HepG2 (cell line): ENCODE results near the gene RANBP3. TPM values are rescaled to one million over a fixed set of nuclear protein-coding genes. Genes with fewer than 3 reads are reported as not detected.

Experiments used
- ARID4A ChIP-seq: sonication (generic); formaldehyde crosslinking; IDR thresholded peaks from 2 replicates; pipeline ENCODE4 v1.5.0; 2020; ENCODE audit warnings: mild to moderate bottlenecking, missing genetic modification reagents, borderline replicate concordance
- KLF12 ChIP-seq: sonication (generic); formaldehyde crosslinking; IDR thresholded peaks from 2 replicates; pipeline ENCODE4 v1.4.0; 2020; ENCODE audit warnings: missing genetic modification reagents, borderline replicate concordance
- SKIL ChIP-seq: sonication (generic); formaldehyde crosslinking; IDR thresholded peaks from 2 replicates; pipeline ENCODE4 v1.8.0; 2022; ENCODE audit warnings: missing genetic modification reagents, mild to moderate bottlenecking, moderate library complexity, borderline replicate concordance
- STAG1 ChIP-seq: sonication (generic); formaldehyde crosslinking; IDR thresholded peaks from 2 replicates; pipeline ENCODE4 v1.4.0; 2020; ENCODE audit warnings: missing genetic modification reagents
- TFAP4 ChIP-seq: sonication (generic); IDR thresholded peaks from 2 replicates; pipeline ENCODE4 v1.6.1; 2016; ENCODE audit warnings: low read depth, borderline replicate concordance
- ZBTB25 ChIP-seq: IDR thresholded peaks from 2 replicates; pipeline ENCODE4 v1.6.1; 2018; ENCODE audit warnings: missing genetic modification reagents
- ZNF180 ChIP-seq: sonication (generic); formaldehyde crosslinking; IDR thresholded peaks from 2 replicates; pipeline ENCODE4 v1.4.0; 2020; ENCODE audit warnings: low read depth, missing genetic modification reagents, borderline replicate concordance
- ZNF275 ChIP-seq: sonication (generic); formaldehyde crosslinking; IDR thresholded peaks from 2 replicates; pipeline ENCODE4 v1.8.0; 2022; ENCODE audit warnings: missing genetic modification reagents, mild to moderate bottlenecking, inconsistent platforms, borderline replicate concordance
- ZNF414 ChIP-seq: sonication (generic); formaldehyde crosslinking; IDR thresholded peaks from 2 replicates; pipeline ENCODE4 v1.5.0; 2020; ENCODE audit warnings: missing genetic modification reagents
- ZNF619 ChIP-seq: sonication (generic); formaldehyde crosslinking; IDR thresholded peaks from 2 replicates; pipeline ENCODE4 v1.4.0; 2020; ENCODE audit warnings: mild to moderate bottlenecking, missing genetic modification reagents
- ZXDC ChIP-seq: sonication (generic); formaldehyde crosslinking; IDR thresholded peaks from 2 replicates; pipeline ENCODE4 v1.5.0; 2020; ENCODE audit warnings: mild to moderate bottlenecking, missing genetic modification reagents
- polyA plus RNA-seq, 8 experiments: library from polyadenylated mRNA; depleted of rRNA in 3 of 8; stranded (reverse) in 7 of 8; unstranded in 1 of 8; fragments of >200 nt; fragmentation: Illumina TruSeq in 4 of 8; extraction: Trizol in 4 of 8; gene quantifications; 2 replicates each; pipeline versions ENCODE4 v1.2.1 to v1.2.3, GENCODE V29; 2011 to 2016; ENCODE audit warnings: low read depth in 4 of 8, missing spikeins in 1 of 8, mixed read lengths in 1 of 8; ENCODE audit not compliant: insufficient read depth in 1 of 8
- total RNA-seq, 5 experiments: library from RNA; depleted of rRNA; stranded (reverse); fragments of >200 nt; fragmentation: Illumina TruSeq; extraction: Trizol; gene quantifications; 2 replicates each; pipeline ENCODE4 v1.2.3, GENCODE V29; 2016; ENCODE audit warnings: low read depth in 1 of 5

RANBP3 gene
- total and polyA plus RNA-seq, 2 of the 13 experiments (the other 11 are each of a cell fraction or from before 2014, with no cell fraction given) = 39.5 to 149 TPM

- TF ChIP-seq ZNF414 (0 out of 2 replicates have a peak, but pooled peaks have one; percentile 1), SKIL (CRISPR knock-in tag) (peak; percentile 25; the same call in 1 of the 2 replicates), ARID4A (CRISPR knock-in tag) (peak; percentile 63; the same call in 1 of the 2 replicates), KLF12 (0 out of 2 replicates have a peak, but pooled peaks have one; percentile 3), STAG1 (CRISPR knock-in tag) (0 out of 2 replicates have a peak, but pooled peaks have one; percentile 14), ZNF275 (CRISPR knock-in tag) (no peak), ZNF619 (CRISPR knock-in tag) (no peak), ZNF180 (CRISPR knock-in tag) (no peak), ZBTB25 (CRISPR knock-in tag) (no peak), TFAP4 (peak; percentile 92), ZXDC (no peak)
Observed at GRCh38 chr19:5908773-5909442, 69.0 kb downstream of the RANBP3 start (continued).
